Activated CD8-positive, alpha-beta memory T cell treated with anti-CD3 and anti-CD28 coated beads for 24 hours (primary cell): Measurements from ENCODE around the gene RASL11B.
A peak's percentile ranks its signal among the peaks of the same experiment; 100 is the strongest.

ENCODE experiments used
- DNase-seq: peaks from one replicate; pipeline ENCODE4 v3.0.0-alpha.2; 2020

The RASL11B gene

DNA sequence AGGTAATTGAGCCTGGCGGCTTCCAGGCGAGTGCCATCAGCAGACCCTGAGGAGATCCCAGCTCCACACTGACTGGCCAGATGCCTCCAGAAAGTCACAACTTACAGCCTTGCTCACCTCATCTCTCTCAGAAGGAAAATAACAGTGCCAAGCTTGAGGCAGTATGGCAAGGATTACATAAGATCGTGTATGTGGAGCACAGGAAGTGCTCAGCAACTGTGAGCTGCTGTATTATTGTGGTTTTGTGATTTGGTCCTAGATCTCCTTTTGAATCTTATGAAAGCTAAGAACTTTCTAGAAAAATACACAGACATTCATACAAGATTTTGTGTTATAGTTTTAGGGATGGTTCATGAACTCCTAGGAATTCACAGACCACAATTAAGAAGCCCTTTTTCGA lies 14.0 kb downstream of the RASL11B start:
- no peak for DNase-seq

GRCh38 chr4:52877036-52877435 lies 14.9 kb downstream of the RASL11B start:
- no peak for DNase-seq

GRCh38 chr4:52877694-52878093 lies 15.6 kb downstream of the RASL11B start:
- no peak for DNase-seq

DNA sequence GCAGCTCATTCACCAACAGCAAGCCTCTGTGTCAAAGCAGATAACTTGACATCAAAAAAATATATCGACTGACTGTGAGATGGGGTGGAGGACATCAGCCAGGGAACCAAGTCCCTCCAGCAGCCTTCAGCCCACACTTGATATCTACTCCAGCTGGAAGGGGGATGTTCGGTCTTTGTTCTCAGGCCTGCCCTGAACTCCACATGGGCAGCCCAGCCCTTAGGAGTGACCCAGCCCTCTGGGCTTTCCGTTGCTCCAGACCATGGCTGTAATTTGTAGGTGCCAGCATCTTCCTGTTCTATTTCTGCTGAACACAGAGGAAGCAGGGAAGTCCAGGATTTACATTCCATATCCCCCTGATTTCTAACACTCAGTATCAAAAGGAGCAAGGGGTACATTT lies 17.4 kb downstream of the RASL11B start:
- no peak for DNase-seq

GRCh38 chr4:52880994-52881393 lies 18.9 kb downstream of the RASL11B start:
- DNase-seq: no peak

- DNase-seq: no peak
Measured at GRCh38 chr4:52883183-52883621, 21.1 kb downstream of the RASL11B start.

GRCh38 chr4:52883707-52884669 lies 21.9 kb downstream of the RASL11B start:
- DNase-seq: no peak

DNA sequence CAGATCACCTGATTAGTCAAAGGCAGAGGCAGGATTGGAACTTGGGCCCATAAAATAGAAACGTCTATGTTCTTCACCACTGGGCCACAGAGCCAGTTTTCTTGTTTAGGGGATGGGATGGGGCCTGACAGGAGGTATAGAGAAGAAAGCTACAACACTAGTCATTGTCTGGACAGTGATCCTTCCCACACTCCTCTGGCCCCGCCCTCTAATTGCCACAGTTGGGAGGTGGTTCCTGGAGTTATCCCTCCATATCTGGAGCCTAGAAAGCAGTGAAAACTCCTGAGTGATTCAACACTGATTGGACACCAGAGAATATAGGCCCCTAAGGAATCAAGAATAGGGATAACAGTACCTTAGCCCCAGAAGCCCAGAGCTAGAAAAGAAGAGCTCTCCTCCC lies 22.9 kb downstream of the RASL11B start:
- DNase-seq: no peak

DNA sequence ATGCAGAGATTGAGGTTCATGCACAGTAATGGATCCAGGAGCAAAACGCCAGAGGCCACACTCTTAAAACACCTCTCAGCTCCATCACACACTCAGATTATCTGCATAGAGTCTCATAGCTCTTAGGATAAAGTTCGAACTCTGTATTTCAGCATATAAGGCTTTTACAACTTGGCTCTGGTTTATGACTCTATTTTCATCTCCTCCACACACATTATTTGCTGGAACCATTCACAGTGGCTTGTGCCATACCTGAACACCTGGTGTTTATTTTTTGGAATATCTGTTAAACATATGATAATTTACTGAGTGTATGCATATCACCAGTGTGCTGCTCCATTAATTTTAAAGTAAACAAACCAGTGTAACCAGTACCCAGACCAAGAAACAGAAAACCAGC lies 27.2 kb downstream of the RASL11B start:
- no peak for DNase-seq

GRCh38 chr4:52889778-52890520 lies 27.8 kb downstream of the RASL11B start:
- no peak for DNase-seq

- no peak for DNase-seq
Measured at GRCh38 chr4:52890521-52890791, 28.3 kb downstream of the RASL11B start.

DNA sequence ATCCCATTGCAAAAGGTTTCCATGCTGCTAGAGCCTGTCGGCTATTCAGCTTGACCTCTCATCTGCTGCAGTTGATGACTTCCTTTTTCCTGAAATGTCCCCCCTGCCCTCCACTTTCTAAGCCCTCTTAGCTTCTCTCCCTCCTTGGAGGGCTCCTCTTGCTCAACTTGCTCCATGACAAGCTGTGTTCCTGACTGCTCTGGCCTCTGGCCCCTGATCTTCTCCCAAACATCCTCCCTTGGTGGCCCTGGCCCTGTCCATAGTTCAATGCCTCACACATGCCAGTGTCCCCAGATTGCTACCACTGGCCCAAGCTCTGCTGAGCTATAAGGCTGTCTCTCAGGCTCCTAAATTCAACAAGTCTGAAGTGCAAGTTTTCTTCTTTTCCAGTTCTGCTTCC lies 29.6 kb downstream of the RASL11B start:
- no peak for DNase-seq

DNA sequence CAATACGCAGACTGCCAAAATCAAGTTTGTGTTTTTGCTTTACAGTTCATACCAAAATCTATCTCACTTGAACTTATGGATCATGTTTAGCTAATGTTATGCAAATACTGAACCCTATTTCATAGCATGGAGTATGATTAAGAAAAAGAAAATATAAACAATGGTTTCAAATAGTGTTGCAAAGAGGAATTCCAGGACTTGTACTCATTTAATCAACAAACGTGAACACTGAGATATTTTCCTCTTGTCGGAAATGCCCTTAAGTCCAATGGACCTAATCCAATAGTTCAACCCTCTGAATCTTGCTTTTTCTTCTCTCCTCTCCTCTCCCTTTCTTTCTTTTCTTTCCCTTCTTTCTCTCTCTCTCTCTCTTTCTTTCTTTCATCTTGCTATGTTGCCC lies 30.8 kb downstream of the RASL11B start:
- no peak for DNase-seq

GRCh38 chr4:52894443-52894842 lies 32.3 kb downstream of the RASL11B start:
- DNase-seq: no peak

- DNase-seq: no peak
Measured at GRCh38 chr4:52903273-52903672, 41.2 kb downstream of the RASL11B start.

DNA sequence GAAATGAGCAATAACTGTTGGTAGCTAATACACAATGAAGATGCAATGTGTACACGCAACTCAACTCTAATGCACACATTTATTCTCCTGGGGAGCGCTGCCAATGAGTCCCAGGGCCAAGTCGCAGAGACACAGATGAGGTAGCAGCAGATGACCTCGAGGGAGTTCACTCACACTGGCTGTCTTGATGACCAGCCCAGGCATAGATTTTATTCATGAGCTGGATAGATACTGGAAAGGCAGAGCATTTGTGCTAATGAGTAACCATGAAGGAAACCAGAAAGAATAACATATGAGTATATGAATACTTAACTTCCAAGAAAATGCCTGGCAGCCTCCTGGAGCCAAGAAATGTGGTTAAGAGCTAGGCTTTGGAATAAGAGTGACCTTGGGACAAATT lies 42.3 kb downstream of the RASL11B start:
- no peak for DNase-seq

GRCh38 chr4:52907510-52907909 lies 45.4 kb downstream of the RASL11B start:
- DNase-seq: no peak

GRCh38 chr4:52910115-52910514 lies 48.0 kb downstream of the RASL11B start:
- DNase-seq: no peak

GRCh38 chr4:52911684-52912294 lies 49.7 kb downstream of the RASL11B start:
- peak; percentile 78 for DNase-seq

- DNase-seq: no peak
Measured at GRCh38 chr4:52912608-52913007, 50.5 kb downstream of the RASL11B start.

GRCh38 chr4:52914051-52914605 lies 52.0 kb downstream of the RASL11B start:
- no peak for DNase-seq

GRCh38 chr4:52915191-52915590 lies 53.1 kb downstream of the RASL11B start:
- DNase-seq: no peak

GRCh38 chr4:52915730-52916300 lies 53.7 kb downstream of the RASL11B start:
- DNase-seq: no peak
